ENCODE data around the gene GPR52. TPM values are rescaled to one million over a fixed set of nuclear protein-coding genes. Genes with fewer than 3 reads are reported as not detected.
"Not testable (repeated sequence)": the region's sequence is repeated elsewhere in the genome, so short reads cannot be mapped to it uniquely, and the experiment has no call there.

Gene GPR52
- total RNA-seq, 1 donor from 2014 or later = 0.89 TPM

DNA sequence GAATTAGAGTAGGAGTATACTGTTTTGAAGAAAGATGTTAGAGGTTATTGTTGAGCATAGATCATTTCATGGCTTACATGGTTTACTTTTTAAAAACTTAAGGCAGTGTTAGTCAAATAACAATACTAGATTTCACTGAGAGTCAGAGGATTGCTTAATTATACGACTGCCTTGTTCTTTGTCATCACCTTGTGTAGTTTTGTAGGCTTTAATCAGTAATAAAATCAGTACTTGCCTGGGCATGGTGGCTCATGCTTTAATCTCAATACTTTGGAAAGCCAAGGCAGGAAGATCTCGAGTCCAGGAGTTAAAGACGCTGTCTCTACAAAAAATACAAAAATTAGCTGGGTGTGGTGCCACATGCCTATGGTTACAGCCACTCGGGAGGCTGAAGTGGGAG lies 41.3 kb upstream of the GPR52 start:
- H3K4me1 Mint-ChIP-seq (ENCODE audit: low read depth) = peaks cover 3% of the 10 kb centered on the region
- TF ChIP-seq, protein P1, sequence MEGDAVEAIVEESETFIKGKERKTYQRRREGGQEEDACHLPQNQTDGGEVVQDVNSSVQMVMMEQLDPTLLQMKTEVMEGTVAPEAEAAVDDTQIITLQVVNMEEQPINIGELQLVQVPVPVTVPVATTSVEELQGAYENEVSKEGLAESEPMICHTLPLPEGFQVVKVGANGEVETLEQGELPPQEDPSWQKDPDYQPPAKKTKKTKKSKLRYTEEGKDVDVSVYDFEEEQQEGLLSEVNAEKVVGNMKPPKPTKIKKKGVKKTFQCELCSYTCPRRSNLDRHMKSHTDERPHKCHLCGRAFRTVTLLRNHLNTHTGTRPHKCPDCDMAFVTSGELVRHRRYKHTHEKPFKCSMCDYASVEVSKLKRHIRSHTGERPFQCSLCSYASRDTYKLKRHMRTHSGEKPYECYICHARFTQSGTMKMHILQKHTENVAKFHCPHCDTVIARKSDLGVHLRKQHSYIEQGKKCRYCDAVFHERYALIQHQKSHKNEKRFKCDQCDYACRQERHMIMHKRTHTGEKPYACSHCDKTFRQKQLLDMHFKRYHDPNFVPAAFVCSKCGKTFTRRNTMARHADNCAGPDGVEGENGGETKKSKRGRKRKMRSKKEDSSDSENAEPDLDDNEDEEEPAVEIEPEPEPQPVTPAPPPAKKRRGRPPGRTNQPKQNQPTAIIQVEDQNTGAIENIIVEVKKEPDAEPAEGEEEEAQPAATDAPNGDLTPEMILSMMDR (IDR thresholded peaks at IDR 0.05; ENCODE audit: unreplicated experiment) = no peak
- no peak overlapping the region for H3K4me3 Mint-ChIP-seq (ENCODE audit: low read depth)
- no peaks in the 10 kb centered on the region for H3K36me3 Mint-ChIP-seq (ENCODE audit: insufficient read depth)
- no peak for DNase-seq (ENCODE audit: low spot score, unreplicated experiment)
- H3K27me3 Mint-ChIP-seq = no peaks in the 10 kb centered on the region
- H3K9me3 Mint-ChIP-seq (ENCODE audit: low read depth) = peaks cover 5% of the 10 kb centered on the region
- H3K27ac Mint-ChIP-seq = no peak overlapping the region

GRCh38 chr1:174407665-174408064 lies 40.1 kb upstream of the GPR52 start:
- DNase-seq (ENCODE audit: low spot score, unreplicated experiment) = no peak
- no peak overlapping the region for H3K27ac Mint-ChIP-seq
- peaks cover 5% of the 10 kb centered on the region for H3K9me3 Mint-ChIP-seq (ENCODE audit: low read depth)
- TF ChIP-seq, protein P1 (IDR thresholded peaks at IDR 0.05; ENCODE audit: unreplicated experiment) = no peak
- peaks cover 3% of the 10 kb centered on the region for H3K4me1 Mint-ChIP-seq (ENCODE audit: low read depth)
- no peak overlapping the region for H3K4me3 Mint-ChIP-seq (ENCODE audit: low read depth)
- H3K36me3 Mint-ChIP-seq (ENCODE audit: insufficient read depth) = no peaks in the 10 kb centered on the region
- no peaks in the 10 kb centered on the region for H3K27me3 Mint-ChIP-seq

GRCh38 chr1:174408146-174408545 lies 39.6 kb upstream of the GPR52 start:
- Mint-ChIP-seq H3K9me3 (ENCODE audit: low read depth) (peaks cover 5% of the 10 kb centered on the region), H3K27me3 (no peaks in the 10 kb centered on the region), H3K4me1 (ENCODE audit: low read depth) (peaks cover 3% of the 10 kb centered on the region), H3K4me3 (ENCODE audit: low read depth) (no peak overlapping the region), H3K27ac (no peak overlapping the region), H3K36me3 (ENCODE audit: insufficient read depth) (no peaks in the 10 kb centered on the region)
- DNase-seq (ENCODE audit: low spot score, unreplicated experiment) = no peak
- TF ChIP-seq, protein P1 (IDR thresholded peaks at IDR 0.05; ENCODE audit: unreplicated experiment) = no peak

GRCh38 chr1:174409801-174410200 lies 38.0 kb upstream of the GPR52 start:
- H3K36me3 Mint-ChIP-seq (ENCODE audit: insufficient read depth); H3K9me3 Mint-ChIP-seq (ENCODE audit: low read depth); H3K27me3 Mint-ChIP-seq; H3K27ac Mint-ChIP-seq; H3K4me3 Mint-ChIP-seq (ENCODE audit: low read depth); DNase-seq (ENCODE audit: low spot score, unreplicated experiment); H3K4me1 Mint-ChIP-seq (ENCODE audit: low read depth): not testable (repeated sequence)

GRCh38 chr1:174413632-174414031 lies 34.1 kb upstream of the GPR52 start:
- Mint-ChIP-seq H3K27ac (no peak overlapping the region), H3K36me3 (ENCODE audit: insufficient read depth) (no peaks in the 10 kb centered on the region), H3K27me3 (no peaks in the 10 kb centered on the region), H3K9me3 (ENCODE audit: low read depth) (peaks cover 5% of the 10 kb centered on the region), H3K4me3 (ENCODE audit: low read depth) (no peak overlapping the region), H3K4me1 (ENCODE audit: low read depth) (peaks cover 3% of the 10 kb centered on the region)
- TF ChIP-seq, protein P1 (IDR thresholded peaks at IDR 0.05; ENCODE audit: unreplicated experiment) = no peak
- no peak for DNase-seq (ENCODE audit: low spot score, unreplicated experiment)

- TF ChIP-seq, protein P1 (IDR thresholded peaks at IDR 0.05; ENCODE audit: unreplicated experiment) = no peak
- peaks cover 3% of the 10 kb centered on the region for H3K4me1 Mint-ChIP-seq (ENCODE audit: low read depth)
- H3K27ac Mint-ChIP-seq = no peak overlapping the region
- peaks cover 5% of the 10 kb centered on the region for H3K9me3 Mint-ChIP-seq (ENCODE audit: low read depth)
- DNase-seq (ENCODE audit: low spot score, unreplicated experiment) = no peak
- no peaks in the 10 kb centered on the region for H3K36me3 Mint-ChIP-seq (ENCODE audit: insufficient read depth)
- H3K4me3 Mint-ChIP-seq (ENCODE audit: low read depth) = no peak overlapping the region
- H3K27me3 Mint-ChIP-seq = no peaks in the 10 kb centered on the region
Measured at GRCh38 chr1:174414203-174414602, 33.6 kb upstream of the GPR52 start.

All from progenitor cell of endocrine pancreas (in vitro differentiated cells).